Neural progenitor cell (in vitro differentiated cells): ENCODE results near the gene CMPK1. TPM values are rescaled to one million over a fixed set of nuclear protein-coding genes. Genes with fewer than 3 reads are reported as not detected.
"Not testable (repeated sequence)": the region's sequence is repeated elsewhere in the genome, so short reads cannot be mapped to it uniquely, and the experiment has no call there.

Experiments
- DNase-seq: peaks from one replicate; pipeline ENCODE4 v3.0.0-alpha.2; 2016; ENCODE audit warnings: low spot score
- H2AFZ ChIP-seq: fragments of 200-600 bp; sonication (generic); replicated peaks from 2 replicates; pipeline ENCODE4 v1.6.1; 2016; ENCODE audit warnings: antibody characterized with exemption
- H3F3A ChIP-seq: fragments of 200-600 bp; sonication (generic); 2 replicates; pipeline ENCODE4 v1.6.1; 2016; ENCODE audit warnings: antibody characterized with exemption, low read depth
- H3K27ac ChIP-seq: fragments of 200-600 bp; sonication (generic); 2 replicates; pipeline ENCODE4 v1.5.1; 2016; ENCODE audit warnings: mild to moderate bottlenecking
- H3K27me3 ChIP-seq: fragments of 200-600 bp; sonication (generic); 2 replicates; pipeline ENCODE4 v1.6.1; 2016; ENCODE audit warnings: mild to moderate bottlenecking, moderate library complexity
- H3K36me3 ChIP-seq: fragments of 200-600 bp; sonication (generic); 2 replicates; pipeline ENCODE4 v1.5.1; 2016
- H3K4me1 ChIP-seq: fragments of 200-600 bp; sonication (generic); 2 replicates; pipeline ENCODE4 v1.6.1; 2016; ENCODE audit warnings: mixed run types
- H3K4me2 ChIP-seq: fragments of 200-600 bp; sonication (generic); 2 replicates; pipeline ENCODE4 v1.6.1; 2016
- H3K4me3 ChIP-seq: fragments of 200-600 bp; sonication (generic); 2 replicates; pipeline ENCODE4 v1.5.1; 2016
- H3K79me2 ChIP-seq: fragments of 200-600 bp; sonication (generic); 2 replicates; pipeline ENCODE4 v1.6.1; 2016; ENCODE audit warnings: low read depth
- H3K9ac ChIP-seq: fragments of 200-600 bp; sonication (generic); 2 replicates; pipeline ENCODE4 v1.6.1; 2016
- H3K9me3 ChIP-seq: fragments of 200-600 bp; sonication (generic); 2 replicates; pipeline ENCODE4 v1.5.1; 2016; ENCODE audit warnings: low read depth
- H4K20me1 ChIP-seq: fragments of 200-600 bp; sonication (generic); 2 replicates; pipeline ENCODE4 v1.6.1; 2016; ENCODE audit warnings: low read depth
- H3K27ac Mint-ChIP-seq: 3 replicates; pipeline ENCODE4 v1.8.0; 2021; ENCODE audit warnings: mixed read lengths
- H3K27me3 Mint-ChIP-seq: 2 replicates; pipeline ENCODE4 v1.8.0; 2022; ENCODE audit warnings: low read depth, mild to moderate bottlenecking, inconsistent platforms, moderate library complexity, mixed read lengths; ENCODE audit not compliant: insufficient read depth
- H3K36me3 Mint-ChIP-seq: 3 replicates; pipeline ENCODE4 v1.8.0; 2021; ENCODE audit warnings: mixed read lengths
- H3K4me1 Mint-ChIP-seq: 3 replicates; pipeline ENCODE4 v1.8.0; 2021; ENCODE audit warnings: mixed read lengths
- H3K4me3 Mint-ChIP-seq: 3 replicates; pipeline ENCODE4 v1.8.0; 2021; ENCODE audit warnings: mild to moderate bottlenecking, moderate library complexity, mixed read lengths
- H3K9me3 Mint-ChIP-seq: 3 replicates; pipeline ENCODE4 v1.8.0; 2020; ENCODE audit warnings: mixed read lengths
- EZH2 ChIP-seq: fragments of 200-600 bp; sonication (generic); IDR thresholded peaks from 2 replicates; pipeline ENCODE4 v1.6.1; 2017; ENCODE audit warnings: antibody characterized with exemption, mild to moderate bottlenecking, moderate library complexity
- EZH2phosphoT487 ChIP-seq: fragments of 200-600 bp; sonication (generic); IDR thresholded peaks from 2 replicates; pipeline ENCODE4 v1.6.1; 2017; ENCODE audit warnings: antibody characterized with exemption
- total RNA-seq: library from RNA; depleted of rRNA; stranded (reverse); fragments of >200 nt; gene quantifications from 2 replicates; pipeline ENCODE4 v1.2.3, GENCODE V29; 2015; ENCODE audit warnings: low replicate concordance
- TF ChIP-seq, protein P1 (sequence below): fragments of 200-600 bp; sonication (generic); IDR thresholded peaks from 2 replicates; pipeline ENCODE4 v1.5.1; 2017; ENCODE audit warnings: antibody characterized with exemption, mild to moderate bottlenecking

Gene CMPK1
- total RNA-seq, 1 donor from 2014 or later = 68.0 TPM

DNA sequence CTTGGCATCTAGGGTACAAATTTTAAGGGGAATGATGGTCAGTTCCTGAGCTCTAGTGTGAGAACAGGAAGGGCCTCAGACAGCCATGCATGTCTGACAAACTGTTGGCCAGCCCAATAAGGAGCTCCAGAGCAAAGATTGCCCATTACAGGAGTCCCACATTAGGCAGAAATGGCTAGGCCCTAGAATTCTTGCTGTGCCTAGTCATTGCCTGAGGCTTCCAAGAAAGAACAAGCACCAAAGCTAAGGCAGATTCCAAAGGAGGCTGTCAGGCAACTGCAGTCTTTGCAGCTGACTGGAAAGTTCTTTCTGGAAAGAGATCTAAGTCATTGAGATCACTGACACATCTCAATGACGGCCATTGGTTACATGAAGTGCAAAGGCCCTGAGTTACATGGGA lies 15.7 kb upstream of the CMPK1 start:
- no peak overlapping the region for H3K4me2 ChIP-seq
- H3K36me3 ChIP-seq = no peaks in the 10 kb centered on the region
- H4K20me1 ChIP-seq = no peaks in the 10 kb centered on the region
- H3K9me3 ChIP-seq = no peaks in the 10 kb centered on the region
- no peak for DNase-seq
- H3K27me3 Mint-ChIP-seq = peaks cover 3% of the 10 kb centered on the region
- H3K27ac Mint-ChIP-seq = no peak overlapping the region
- no peak for TF ChIP-seq EZH2phosphoT487
- TF ChIP-seq EZH2 = no peak
- TF ChIP-seq, protein P1, sequence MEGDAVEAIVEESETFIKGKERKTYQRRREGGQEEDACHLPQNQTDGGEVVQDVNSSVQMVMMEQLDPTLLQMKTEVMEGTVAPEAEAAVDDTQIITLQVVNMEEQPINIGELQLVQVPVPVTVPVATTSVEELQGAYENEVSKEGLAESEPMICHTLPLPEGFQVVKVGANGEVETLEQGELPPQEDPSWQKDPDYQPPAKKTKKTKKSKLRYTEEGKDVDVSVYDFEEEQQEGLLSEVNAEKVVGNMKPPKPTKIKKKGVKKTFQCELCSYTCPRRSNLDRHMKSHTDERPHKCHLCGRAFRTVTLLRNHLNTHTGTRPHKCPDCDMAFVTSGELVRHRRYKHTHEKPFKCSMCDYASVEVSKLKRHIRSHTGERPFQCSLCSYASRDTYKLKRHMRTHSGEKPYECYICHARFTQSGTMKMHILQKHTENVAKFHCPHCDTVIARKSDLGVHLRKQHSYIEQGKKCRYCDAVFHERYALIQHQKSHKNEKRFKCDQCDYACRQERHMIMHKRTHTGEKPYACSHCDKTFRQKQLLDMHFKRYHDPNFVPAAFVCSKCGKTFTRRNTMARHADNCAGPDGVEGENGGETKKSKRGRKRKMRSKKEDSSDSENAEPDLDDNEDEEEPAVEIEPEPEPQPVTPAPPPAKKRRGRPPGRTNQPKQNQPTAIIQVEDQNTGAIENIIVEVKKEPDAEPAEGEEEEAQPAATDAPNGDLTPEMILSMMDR = no peak
- H3K36me3 Mint-ChIP-seq = peaks cover 3% of the 10 kb centered on the region
- peaks cover 9% of the 10 kb centered on the region for H3K79me2 ChIP-seq
- H2AFZ ChIP-seq = no peak overlapping the region
- no peak overlapping the region for H3K4me3 ChIP-seq
- peaks cover under 1% of the 10 kb centered on the region for H3K4me1 ChIP-seq
- H3F3A ChIP-seq = peaks cover 11% of the 10 kb centered on the region
- no peak overlapping the region for H3K27ac ChIP-seq
- H3K9me3 Mint-ChIP-seq = no peaks in the 10 kb centered on the region
- no peak overlapping the region for H3K4me3 Mint-ChIP-seq
- H3K4me1 Mint-ChIP-seq = peaks cover 7% of the 10 kb centered on the region
- H3K9ac ChIP-seq = no peak overlapping the region
- no peaks in the 10 kb centered on the region for H3K27me3 ChIP-seq

DNA sequence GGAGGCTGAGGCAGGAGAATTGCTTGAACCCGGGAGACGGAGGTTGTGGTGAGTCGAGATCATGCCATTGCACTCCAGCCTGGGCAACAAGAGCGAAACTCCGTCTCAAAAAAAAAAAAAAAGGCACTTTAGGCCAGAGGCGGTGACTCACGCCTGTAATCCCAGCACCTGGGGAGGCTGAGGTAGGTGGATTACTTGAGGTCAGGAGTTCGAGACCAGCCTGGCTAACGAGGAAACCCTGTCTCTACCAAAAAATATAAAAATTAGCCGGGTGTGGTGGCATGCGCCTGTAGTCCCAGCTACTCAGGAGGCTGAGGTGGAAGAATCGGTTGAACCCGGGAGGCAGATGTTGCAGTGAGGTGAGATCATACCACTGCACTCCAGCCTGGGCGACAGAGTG lies 13.6 kb upstream of the CMPK1 start:
- not testable (repeated sequence) for H3K36me3 ChIP-seq, H3K4me3 Mint-ChIP-seq, H3K9me3 Mint-ChIP-seq, H3K36me3 Mint-ChIP-seq, H3K9ac ChIP-seq, H3K4me3 ChIP-seq, H3K4me1 Mint-ChIP-seq, H4K20me1 ChIP-seq, H3K9me3 ChIP-seq, H2AFZ ChIP-seq, H3K27ac ChIP-seq, H3K4me1 ChIP-seq, H3K27me3 ChIP-seq, H3K4me2 ChIP-seq, H3K27ac Mint-ChIP-seq, H3K79me2 ChIP-seq, H3K27me3 Mint-ChIP-seq, DNase-seq
- H3F3A ChIP-seq = peaks cover 10% of the 10 kb centered on the region

DNA sequence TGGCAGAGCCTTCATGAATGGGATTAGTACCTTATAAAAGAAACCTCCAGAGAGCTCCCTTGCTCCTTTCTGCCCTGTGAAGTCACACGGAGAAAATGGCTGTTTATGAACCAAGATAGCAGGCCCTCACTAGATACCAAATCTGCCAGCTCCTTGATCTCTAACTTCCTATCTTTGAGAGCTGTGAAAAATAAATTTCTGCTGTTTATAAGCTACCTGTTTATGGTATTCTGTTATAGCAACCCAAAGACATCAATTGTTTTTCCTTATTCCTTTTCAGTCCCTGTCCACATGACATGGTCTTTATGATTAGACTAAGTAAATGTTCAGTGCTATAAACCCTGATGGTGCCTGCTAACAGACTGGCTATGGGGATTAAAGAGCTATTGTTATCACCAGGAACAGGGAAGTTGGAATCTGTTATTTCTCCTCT lies 10.0 kb upstream of the CMPK1 start:
- Histone ChIP-seq H3K79me2 (no peaks in the 10 kb centered on the region), H3K4me2 (peak overlapping the region; percentile 10), H3K27me3 (no peaks in the 10 kb centered on the region), H3K27ac (no peak overlapping the region), H4K20me1 (no peaks in the 10 kb centered on the region), H2AFZ (peak overlapping the region; percentile 29), H3K9me3 (no peaks in the 10 kb centered on the region), H3K4me3 (no peak overlapping the region), H3F3A (peaks cover 10% of the 10 kb centered on the region), H3K4me1 (peaks cover 9% of the 10 kb centered on the region), H3K9ac (no peak overlapping the region), H3K36me3 (no peaks in the 10 kb centered on the region)
- no peaks in the 10 kb centered on the region for H3K36me3 Mint-ChIP-seq
- no peak overlapping the region for H3K4me3 Mint-ChIP-seq
- H3K9me3 Mint-ChIP-seq = no peaks in the 10 kb centered on the region
- H3K27ac Mint-ChIP-seq = peak overlapping the region; percentile 69
- H3K27me3 Mint-ChIP-seq = peaks cover 4% of the 10 kb centered on the region
- H3K4me1 Mint-ChIP-seq = peaks cover 9% of the 10 kb centered on the region
- TF ChIP-seq, protein P1 = no peak
- TF ChIP-seq EZH2 (no peak), EZH2phosphoT487 (no peak)
- peak; percentile 30 for DNase-seq

DNA sequence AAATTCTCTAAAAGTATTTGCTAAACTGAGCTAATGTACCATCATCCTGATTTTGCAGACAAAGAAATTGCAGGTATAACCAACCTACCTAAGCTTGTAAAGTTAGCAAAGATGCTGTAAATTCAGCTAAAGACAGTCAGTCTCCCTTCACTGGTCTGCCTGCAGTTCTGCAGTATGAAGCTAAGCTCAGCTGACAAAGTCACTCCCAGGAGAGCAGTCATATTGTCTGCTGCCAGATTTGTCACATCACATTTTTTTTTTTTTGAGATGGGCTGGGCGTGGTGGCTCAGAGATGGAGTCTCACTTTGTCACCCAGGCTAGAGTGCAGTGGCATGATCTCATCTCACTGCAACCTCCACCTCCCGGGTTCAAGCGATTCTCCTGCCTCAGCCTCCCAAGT lies 8.9 kb upstream of the CMPK1 start:
- TF ChIP-seq EZH2 (no peak), EZH2phosphoT487 (no peak)
- TF ChIP-seq, protein P1 = no peak
- peaks cover 9% of the 10 kb centered on the region for H3K4me1 ChIP-seq
- H3K4me1 Mint-ChIP-seq = peaks cover 9% of the 10 kb centered on the region
- H3K4me3 ChIP-seq = no peak overlapping the region
- H3K4me3 Mint-ChIP-seq = no peak overlapping the region
- no peak overlapping the region for H3K27ac ChIP-seq
- DNase-seq = no peak
- H4K20me1 ChIP-seq = no peaks in the 10 kb centered on the region
- H3K9ac ChIP-seq = no peak overlapping the region
- H3K27me3 Mint-ChIP-seq = peaks cover 4% of the 10 kb centered on the region
- H3K27me3 ChIP-seq = no peaks in the 10 kb centered on the region
- H3K79me2 ChIP-seq = no peaks in the 10 kb centered on the region
- no peaks in the 10 kb centered on the region for H3K9me3 ChIP-seq
- H3F3A ChIP-seq = peaks cover 10% of the 10 kb centered on the region
- no peaks in the 10 kb centered on the region for H3K9me3 Mint-ChIP-seq
- no peak overlapping the region for H3K4me2 ChIP-seq
- H3K36me3 Mint-ChIP-seq = no peaks in the 10 kb centered on the region
- H3K27ac Mint-ChIP-seq = no peak overlapping the region
- no peaks in the 10 kb centered on the region for H3K36me3 ChIP-seq
- H2AFZ ChIP-seq = no peak overlapping the region
